Anterior cingulate cortex (tissue), 58 donors: ENCODE data around the gene TOR1B.

ENCODE experiments used
- DNase-seq, 58 donors: peaks; one replicate each; lab custom pipeline; 2025; lab: John Stamatoyannopoulos, UW

TOR1B gene

GRCh38 chr9:129810788-129811187 is 7.8 kb downstream of the TOR1B start:
- DNase-seq = no peak

- no peak for DNase-seq
These were observed 9.0 kb downstream of the TOR1B start for GRCh38 chr9:129811967-129812363.

GRCh38 chr9:129812385-129812784 is 9.4 kb downstream of the TOR1B start:
- no peak for DNase-seq

DNA sequence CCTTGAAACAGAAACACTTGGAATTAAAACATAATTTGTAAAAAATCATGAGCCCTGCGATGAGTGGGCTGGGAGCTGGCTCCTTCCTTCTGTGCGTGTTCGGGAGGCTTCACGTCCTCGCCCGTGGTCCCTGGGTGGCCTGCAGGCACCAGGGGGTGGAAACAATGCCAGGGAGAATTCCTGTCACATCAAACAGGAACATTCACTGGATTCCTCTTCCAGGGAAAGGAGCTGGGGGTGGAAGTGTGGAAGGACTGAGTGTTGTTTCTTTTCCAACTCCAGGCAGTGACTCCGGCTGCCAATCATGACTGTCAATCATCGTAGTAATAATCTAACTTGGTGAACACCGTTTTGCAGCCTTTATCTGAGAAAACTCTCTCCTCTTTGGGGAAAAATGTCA is 10.7 kb downstream of the TOR1B start:
- no peak for DNase-seq

GRCh38 chr9:129814432-129815223 is 11.6 kb downstream of the TOR1B start:
- no peak for DNase-seq

- DNase-seq = no peak
These were observed 12.3 kb downstream of the TOR1B start for GRCh38 chr9:129815278-129815677.

DNA sequence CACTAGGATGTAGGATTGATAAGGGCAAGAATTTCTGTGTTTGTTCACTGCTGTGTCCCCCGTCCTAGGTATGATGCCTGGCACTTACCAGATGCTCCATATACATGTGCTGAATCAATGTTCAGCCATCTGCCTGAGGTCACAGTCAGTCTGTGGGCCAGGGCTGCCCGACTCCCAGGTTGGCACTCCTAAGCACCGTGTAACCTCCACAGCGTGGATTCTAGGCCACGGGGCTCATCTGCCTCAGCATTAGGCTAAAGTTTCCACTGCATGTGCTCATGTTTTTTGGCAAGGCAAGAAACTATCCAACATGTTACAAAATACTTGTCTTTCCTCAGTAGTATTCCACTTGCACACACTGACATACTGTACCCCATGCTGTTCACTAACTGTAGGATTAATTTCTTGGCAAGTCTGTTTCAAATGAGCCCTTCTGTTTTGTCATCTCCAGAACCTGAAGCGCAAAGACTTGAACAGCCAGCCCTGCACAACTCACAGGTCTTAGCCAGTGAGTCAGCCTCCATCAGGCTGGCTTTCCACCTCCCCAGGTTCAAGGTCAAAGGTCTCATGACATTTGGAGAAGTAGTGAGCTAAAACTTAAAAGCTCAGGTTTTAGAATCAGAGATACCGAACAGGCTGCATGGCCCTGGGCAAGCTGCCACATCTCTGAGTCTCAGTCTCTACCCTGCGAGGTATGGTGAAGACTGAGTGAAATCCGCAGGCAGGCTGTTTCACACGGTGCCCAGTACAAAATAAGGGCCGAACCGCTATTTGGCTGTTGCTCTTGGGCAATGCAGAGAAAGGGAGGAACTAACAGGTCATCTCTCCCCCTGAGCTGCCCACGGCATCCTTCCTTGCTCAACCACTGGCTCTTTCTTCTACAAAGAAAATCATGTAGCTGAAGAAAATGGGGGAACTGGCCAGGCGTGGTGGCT is 13.8 kb downstream of the TOR1B start:
- no peak for DNase-seq

DNA sequence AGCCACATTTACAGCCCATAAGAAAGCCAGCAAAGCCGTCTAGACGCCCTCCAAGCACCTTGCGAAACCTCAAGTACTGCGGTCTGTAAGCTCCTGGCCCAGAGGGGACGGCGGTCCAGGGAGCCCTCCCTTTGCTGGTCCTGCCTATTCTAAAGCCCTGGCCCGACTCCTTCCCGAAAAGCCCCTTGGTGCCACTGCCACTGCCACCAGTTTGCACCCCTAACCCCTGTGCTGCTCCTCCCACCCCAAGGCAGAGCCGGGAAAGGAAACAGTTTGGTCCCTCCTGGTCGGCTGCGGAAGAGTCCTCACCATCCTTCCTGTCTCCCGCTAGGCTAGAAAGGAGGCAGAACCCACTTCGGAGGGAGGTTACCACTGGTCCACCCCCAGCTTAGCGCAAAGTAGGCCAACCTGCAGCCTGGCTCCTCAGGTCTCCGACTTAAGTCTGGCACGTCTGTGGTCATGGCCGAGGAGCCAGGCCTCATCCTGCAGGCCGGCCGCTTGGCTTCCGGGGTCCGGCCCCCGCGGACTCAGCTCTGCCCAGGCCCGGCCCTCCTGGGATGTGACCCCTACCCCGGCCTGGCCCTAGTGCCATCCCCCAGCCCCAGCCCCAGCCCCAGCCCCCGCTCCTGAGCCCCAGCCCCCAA is 20.0 kb downstream of the TOR1B start:
- DNase-seq = peak in 3 of 58 donors; percentile 9 to 14 (median 13)

DNA sequence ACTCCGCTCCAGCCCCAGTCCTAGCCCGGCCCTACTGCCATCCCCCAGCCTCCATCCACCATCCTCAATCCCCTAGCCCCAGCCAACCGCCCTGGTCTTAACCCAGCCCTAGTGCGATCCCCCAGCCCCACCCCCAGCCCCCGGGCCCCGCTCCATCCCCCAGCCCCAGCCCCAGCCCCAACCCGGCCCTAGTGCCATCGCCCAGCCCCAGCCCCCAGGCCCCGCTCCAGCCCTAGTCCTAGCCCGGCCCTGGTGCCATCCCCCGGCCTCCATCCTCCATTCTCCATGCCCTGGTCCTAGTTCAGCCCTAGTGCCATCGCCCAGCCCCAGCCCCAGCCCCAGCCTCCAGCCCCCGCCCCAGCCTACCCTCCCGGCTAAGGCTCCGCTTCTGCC is 20.6 kb downstream of the TOR1B start:
- DNase-seq = peak in 1 of 58 donors; percentile 45

DNA sequence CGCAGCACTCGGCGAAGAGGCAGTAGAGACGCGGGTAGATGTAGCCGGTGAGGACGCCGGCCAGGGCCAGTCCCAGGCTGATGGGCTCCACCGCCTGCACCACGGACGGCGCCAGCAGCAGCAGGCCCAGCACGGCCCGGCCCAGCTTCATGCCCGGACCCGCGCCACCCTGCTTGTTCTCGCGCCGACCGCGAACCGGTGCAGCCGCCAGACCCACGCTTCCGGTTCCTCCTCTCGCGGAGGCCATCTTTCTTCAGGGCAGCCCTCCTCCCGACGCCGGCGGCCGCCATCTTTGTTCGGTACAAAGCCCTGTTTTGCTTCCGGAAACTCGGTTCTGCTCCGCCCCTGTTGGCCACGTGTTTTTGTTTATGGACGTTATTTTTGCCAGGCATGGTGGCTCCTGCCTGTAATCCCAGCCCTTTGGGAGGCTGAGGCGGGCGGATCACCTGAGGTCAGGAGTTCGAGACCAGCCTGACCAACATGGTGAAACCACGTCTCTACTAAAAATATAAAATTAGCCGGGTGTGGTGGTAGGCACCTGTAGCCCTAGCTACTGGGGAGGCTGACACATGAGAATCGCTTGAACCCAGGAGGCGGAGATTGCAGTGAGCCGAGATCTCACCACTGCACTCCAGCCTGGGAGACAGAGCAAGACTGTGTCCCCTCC is 21.1 kb downstream of the TOR1B start, which contains the start of gene TOR1A:
Gene TOR1A, minus strand, starts transcription at position 202 of the 667 bp plus-strand sequence. Its CDS starts 51 bp downstream, at position 151.
- DNase-seq = peak; percentile 24 to 96 (median 89)

DNA sequence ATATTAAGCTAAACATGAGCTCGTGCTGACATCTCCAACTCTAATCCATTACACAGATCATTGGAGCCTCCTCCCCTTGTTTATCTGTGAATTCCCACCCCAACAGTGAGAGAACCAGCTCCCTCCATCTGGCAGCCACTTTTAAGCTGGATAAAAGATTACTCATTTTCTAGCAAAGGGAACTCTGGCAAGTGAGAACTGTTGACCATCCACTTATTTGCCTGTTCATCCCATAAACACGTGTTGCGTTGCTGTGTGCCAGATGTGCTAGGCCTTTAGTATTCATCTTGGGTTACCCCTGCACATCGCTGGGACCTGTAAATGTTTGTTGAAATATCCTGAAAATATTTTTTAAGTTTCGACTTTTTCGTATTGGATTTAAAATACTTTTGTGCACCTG is 23.4 kb downstream of the TOR1B start:
- no peak for DNase-seq

DNA sequence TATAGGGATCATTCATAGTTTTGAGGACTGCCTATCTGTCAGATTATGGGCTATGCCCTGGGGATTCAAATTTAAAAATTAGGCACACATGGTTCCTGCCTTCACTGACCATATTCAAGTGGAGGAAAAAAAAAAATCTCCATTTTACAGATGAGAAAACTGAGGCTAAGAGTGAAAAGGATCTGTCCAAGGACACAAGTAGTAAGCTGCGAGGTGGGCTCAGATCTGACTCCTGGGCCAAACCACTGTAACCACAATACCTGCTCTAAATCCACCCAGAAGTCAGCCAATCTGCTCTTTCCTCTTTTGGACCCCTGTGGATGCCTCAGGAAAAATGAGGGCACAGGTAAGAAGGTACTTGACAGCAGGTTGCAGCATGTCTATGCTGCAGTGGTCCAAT is 23.8 kb downstream of the TOR1B start:
- DNase-seq = no peak

DNA sequence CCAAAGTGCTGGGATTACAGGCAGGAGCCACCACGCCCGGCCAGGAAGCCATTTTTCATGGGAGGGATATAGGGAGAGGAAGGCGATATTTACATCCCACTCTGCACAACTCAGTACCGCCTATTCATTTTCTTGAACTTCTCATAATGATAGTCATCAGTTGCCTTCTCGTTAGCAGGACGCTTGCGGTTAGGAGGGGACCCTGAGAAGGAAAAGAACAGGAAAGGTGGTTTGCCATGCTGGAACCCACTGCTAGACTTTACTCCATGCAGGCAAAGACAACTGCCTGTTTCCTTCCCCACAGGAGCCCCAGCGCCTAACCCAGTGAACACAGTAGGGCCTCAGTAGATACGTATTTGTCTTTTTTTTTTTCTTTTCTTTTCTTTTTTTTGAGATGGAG is 25.1 kb downstream of the TOR1B start:
- no peak for DNase-seq

DNA sequence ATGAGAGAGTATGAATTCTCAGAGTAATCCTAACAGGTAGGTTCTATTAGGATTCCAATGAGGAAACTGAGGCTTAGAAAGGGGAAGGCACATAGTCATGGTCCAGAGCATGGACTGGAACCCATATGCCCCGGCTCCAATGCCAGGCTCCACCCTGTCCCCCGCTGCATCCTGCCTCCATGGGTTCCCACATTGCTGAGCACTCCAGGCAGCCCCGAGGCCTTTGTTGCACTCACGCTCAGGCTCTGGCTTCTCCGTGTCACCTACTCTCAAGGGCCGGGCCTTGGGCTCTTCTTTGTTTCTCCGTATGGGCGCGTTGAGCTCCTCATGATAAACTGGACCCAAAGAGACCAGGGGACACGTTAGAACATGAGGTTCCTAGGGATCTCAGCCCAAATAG is 26.0 kb downstream of the TOR1B start:
- DNase-seq = no peak

- DNase-seq = no peak
These were observed 30.0 kb downstream of the TOR1B start for GRCh38 chr9:129832982-129833381.

DNA sequence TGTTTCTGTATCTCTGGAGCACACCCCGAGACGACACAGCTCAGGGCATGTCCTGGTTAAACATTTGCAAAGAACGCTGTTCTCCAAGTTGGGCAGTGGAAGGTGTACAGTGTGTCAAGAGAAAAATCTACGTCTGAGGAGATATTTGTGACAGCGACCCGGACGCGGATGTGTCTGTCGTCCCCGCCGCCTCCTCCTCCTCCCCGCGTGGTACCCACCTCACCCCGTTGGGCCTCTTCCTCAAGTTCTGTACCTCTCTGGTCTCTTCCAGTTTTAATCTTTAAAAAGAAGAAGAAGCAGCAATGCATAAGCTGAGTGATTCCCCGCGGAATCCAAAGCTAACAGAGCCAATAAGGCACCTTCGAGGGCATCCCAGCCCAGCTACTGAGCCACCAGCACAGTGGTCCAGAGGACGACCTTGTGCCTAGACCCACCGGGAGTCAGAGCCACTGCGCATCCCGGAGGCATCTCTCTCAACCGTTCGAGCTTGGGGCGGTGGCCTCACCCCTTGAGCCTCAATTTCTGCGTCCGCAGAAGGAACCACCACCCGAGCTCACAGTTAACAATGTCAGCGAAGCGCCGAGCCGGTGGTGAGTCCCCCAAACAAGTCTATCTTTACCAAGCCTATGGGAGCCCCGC is 31.6 kb downstream of the TOR1B start:
- peak in 6 of 58 donors; percentile 13 to 62 (median 42) for DNase-seq

DNA sequence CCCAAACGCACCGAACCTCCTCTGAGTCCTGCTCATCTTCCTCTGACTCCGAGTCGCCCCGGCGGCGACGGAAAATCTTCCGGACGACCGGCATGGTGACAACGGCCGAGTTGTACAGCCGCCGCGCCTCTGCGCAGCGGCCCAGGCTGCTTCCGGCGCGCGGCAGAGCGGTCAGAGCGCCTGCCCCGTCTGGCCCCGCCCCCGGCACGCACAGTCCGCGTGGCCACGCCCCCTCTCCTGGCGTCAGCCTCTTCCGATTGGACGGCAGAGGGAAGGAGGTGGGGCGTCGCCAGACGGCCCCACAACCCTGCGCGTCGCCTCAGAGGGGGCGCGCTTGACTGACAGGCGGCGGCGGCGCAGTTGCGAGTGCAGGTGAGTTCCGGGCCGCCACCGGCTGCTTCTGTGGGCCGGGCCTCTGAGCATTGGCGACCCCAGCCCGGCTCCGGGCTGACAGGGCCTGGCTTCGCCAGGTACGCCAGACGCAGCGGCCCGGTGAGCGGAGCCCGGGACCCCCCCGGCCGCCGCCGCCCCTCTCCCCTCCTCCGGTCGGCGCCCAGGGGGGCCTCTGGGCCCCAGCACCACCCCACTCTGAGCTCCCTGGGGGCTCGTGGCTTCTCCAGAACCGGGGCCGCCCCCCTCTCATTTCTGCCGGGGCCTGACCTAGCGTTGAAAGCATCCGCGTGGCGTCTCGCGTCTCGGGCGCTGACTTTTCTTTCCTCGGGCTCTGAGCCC is 32.3 kb downstream of the TOR1B start, which contains the start of the genes C9orf78 and USP20:
Gene C9orf78, minus strand, starts transcription at position 148 of the 732 bp plus-strand sequence. Its CDS starts 54 bp downstream, at position 94.
Gene USP20, plus strand, starts transcription at position 331 of the 732 bp plus-strand sequence. CDS start 17,098 bp downstream, outside the sequence.
- peak; percentile 41 to 96 (median 91) for DNase-seq

DNA sequence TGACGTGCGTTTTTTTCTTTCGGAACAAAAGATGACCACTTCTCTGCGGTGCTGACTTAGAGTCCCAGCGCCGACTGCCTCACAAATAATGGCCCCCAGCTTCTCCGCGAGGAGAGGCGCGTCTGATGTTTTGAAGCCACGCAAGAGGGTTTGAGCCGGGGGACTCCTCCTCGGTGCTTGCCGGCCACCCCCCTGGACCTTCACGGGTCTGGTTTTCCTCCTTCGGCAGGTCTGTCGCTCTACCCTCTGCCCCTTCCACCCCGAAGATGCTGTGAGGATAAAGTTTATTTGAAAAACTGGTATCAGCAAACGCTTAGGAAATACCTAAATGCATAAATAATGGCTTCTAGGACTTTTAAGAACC is 32.9 kb downstream of the TOR1B start:
- peak in 1 of 58 donors; percentile 29 for DNase-seq
